Activated naive CD4-positive, alpha-beta T cell treated with anti-CD3 and anti-CD28 coated beads, Interleukin-2, amount 50 U/mL, for 72 hours (primary cell): Measurements from ENCODE around the gene SLC38A7. TPM values are rescaled to one million over a fixed set of nuclear protein-coding genes. Genes with fewer than 3 reads are reported as not detected.

Experiments used
- ATAC-seq, 2 donors: fragments of 150-1000 bp; cut with Tn5 transposase; 2 replicates each; pipeline ENCODE4 v1.10.0; 2021; ENCODE audit warnings: mild to moderate bottlenecking in 2 of 2, moderate library complexity in 2 of 2
- DNase-seq, 2 donors: peaks; one replicate each; pipeline ENCODE4 v3.0.0; 2021 to 2022; ENCODE audit warnings: low spot score in 2 of 2
- H3K27ac Mint-ChIP-seq, 2 donors: one replicate each; pipeline ENCODE4 v1.8.0; 2022; ENCODE audit warnings: mild to moderate bottlenecking in 2 of 2, mixed read lengths in 2 of 2
- H3K36me3 Mint-ChIP-seq, 2 donors: one replicate each; pipeline ENCODE4 v1.8.0; 2022; ENCODE audit warnings: mixed read lengths in 2 of 2
- H3K9me3 Mint-ChIP-seq, 2 donors: one replicate each; pipeline ENCODE4 v1.8.0; 2022; ENCODE audit warnings: mixed read lengths in 2 of 2
- total RNA-seq, 2 donors: library from RNA; stranded (reverse); gene quantifications; one replicate each; pipeline ENCODE4 v1.2.3, GENCODE V29; 2022

Gene SLC38A7
- total RNA-seq, 2 donors from 2014 or later: 5.8 to 6.7 TPM

- peaks cover 0 to 28% of the 10 kb centered on the region in 2 donors for H3K36me3 Mint-ChIP-seq
- no peak overlapping the region for H3K27ac Mint-ChIP-seq
- no peaks in the 10 kb centered on the region for H3K9me3 Mint-ChIP-seq
- no peak for DNase-seq
- ATAC-seq: no peak
Observed at GRCh38 chr16:58620396-58620795, 64.2 kb downstream of the SLC38A7 start.

GRCh38 chr16:58615280-58615679 lies 69.3 kb downstream of the SLC38A7 start:
- peak; percentile 54 to 74 for ATAC-seq
- Mint-ChIP-seq H3K36me3 (peaks cover 0 to 19% of the 10 kb centered on the region in 2 donors), H3K27ac (peak overlapping the region in 1 of 2 donors; percentile 21), H3K9me3 (no peaks in the 10 kb centered on the region)
- no peak for DNase-seq

Other genes with a start within 250 kb of the SLC38A7 start
- gene NDRG4, start 184.6 kb downstream of the SLC38A7 start, total RNA-seq: 10 to 100 TPM in 1 of 2 donors, 1 to 10 TPM in 1; 4.7 to 15.6 TPM
- 10 to 100 TPM; 10.6 to 13.9 TPM for gene SETD6, start 169.3 kb downstream of the SLC38A7 start, total RNA-seq
- gene CNOT1, start 54.9 kb downstream of the SLC38A7 start, total RNA-seq: 100 to 1,000 TPM; 300 to 360 TPM
- 100 to 1,000 TPM; 108 to 116 TPM for gene GOT2, start 49.5 kb upstream of the SLC38A7 start, total RNA-seq